A549 treated with AZD2906 at 1 μM for 4 hours (cell line): ENCODE data around the gene CSF1. TPM values are rescaled to one million over a fixed set of nuclear protein-coding genes. Genes with fewer than 3 reads are reported as not detected.

Source experiments
- total RNA-seq: library from RNA; stranded (reverse); fragments of 200-300 nt; extraction: Qiagen RNA extraction; gene quantifications from 5 replicates; pipeline ENCODE4 v1.2.3, GENCODE V29; 2022

The CSF1 gene
- total RNA-seq: 14.3 to 17.0 TPM (median 16.7 TPM) in 5 replicates

GRCh38 chr1:109910123-109910962 is at the start of gene CSF1:
CSF1 (plus strand) TSS chr1:109910849; CDS start chr1:109911024, 175 bp downstream.

Other genes with a start within 250 kb of the CSF1 start
- 2.7 to 4.1 TPM (median 3.4 TPM) in 5 replicates for gene GSTM2, start 242.8 kb upstream of the CSF1 start, total RNA-seq
- gene GSTM1, start 223.0 kb upstream of the CSF1 start, total RNA-seq: not detected in 5 replicates
- not detected in 5 replicates for gene GSTM5, start 198.6 kb upstream of the CSF1 start, total RNA-seq
- 22.7 to 32.0 TPM (median 24.0 TPM) in 5 replicates for gene GSTM3, start 169.8 kb upstream of the CSF1 start, total RNA-seq
- gene EPS8L3, start 146.9 kb upstream of the CSF1 start, total RNA-seq: 0.59 to 0.79 TPM (median 0.76 TPM) in 5 replicates
- gene AHCYL1, start 73.9 kb downstream of the CSF1 start, total RNA-seq: 43.4 to 49.8 TPM (median 47.5 TPM) in 5 replicates
- 11.2 to 14.0 TPM (median 12.2 TPM) in 5 replicates for gene STRIP1, start 123.8 kb downstream of the CSF1 start, total RNA-seq
- not detected in 5 replicates for gene ALX3, start 159.8 kb downstream of the CSF1 start, total RNA-seq
- gene UBL4B, start 201.6 kb downstream of the CSF1 start, total RNA-seq: 0.03 to 0.08 TPM in 2 of 5 replicates, not detected in the others
- gene SLC6A17, start 239.6 kb downstream of the CSF1 start, total RNA-seq: 5.3 to 5.9 TPM (median 5.6 TPM) in 5 replicates